Loucy (cell line): ENCODE data around the gene PDPR.
"Not testable (repeated sequence)": the region's sequence is repeated elsewhere in the genome, so short reads cannot be mapped to it uniquely, and the experiment has no call there.

Experiments
- H2AFZ ChIP-seq: fragments of 200-600 bp; sonication (generic); 2 replicates; pipeline ENCODE4 v1.6.0; 2016; ENCODE audit warnings: antibody characterized with exemption, mild to moderate bottlenecking, low read length, moderate library complexity
- H3F3A ChIP-seq: fragments of 200-600 bp; 2 replicates; pipeline ENCODE4 v1.6.0; 2016; ENCODE audit warnings: antibody characterized with exemption, low read depth, mild to moderate bottlenecking
- H3K27me3 ChIP-seq: fragments of 200-600 bp; sonication (generic); 2 replicates; pipeline ENCODE4 v1.6.1; 2014; ENCODE audit warnings: low read length, mild to moderate bottlenecking; ENCODE audit not compliant: insufficient read depth, poor library complexity, severe bottlenecking
- H3K36me3 ChIP-seq: fragments of 200-600 bp; sonication (generic); 2 replicates; pipeline ENCODE4 v1.6.1; 2016; ENCODE audit warnings: low read length; ENCODE audit not compliant: insufficient read depth
- H3K4me1 ChIP-seq: fragments of 200-600 bp; sonication (generic); 2 replicates; pipeline ENCODE4 v1.5.1; 2014; ENCODE audit warnings: low read length, mild to moderate bottlenecking; ENCODE audit not compliant: insufficient read depth, poor library complexity, severe bottlenecking
- H3K4me2 ChIP-seq: fragments of 200-600 bp; sonication (generic); 2 replicates; pipeline ENCODE4 v1.6.0; 2014; ENCODE audit warnings: antibody characterized with exemption, low read length, low read depth, mild to moderate bottlenecking; ENCODE audit not compliant: poor library complexity, severe bottlenecking
- H3K4me3 ChIP-seq: fragments of 200-600 bp; sonication (generic); 2 replicates; pipeline ENCODE4 v1.5.1; 2014; ENCODE audit warnings: low read length, mild to moderate bottlenecking, mixed read lengths; ENCODE audit not compliant: poor library complexity, severe bottlenecking
- H3K79me2 ChIP-seq: fragments of 200-600 bp; sonication (generic); 2 replicates; pipeline ENCODE4 v1.6.1; 2014; ENCODE audit warnings: low read length; ENCODE audit not compliant: insufficient read depth
- H3K9ac ChIP-seq: fragments of 200-600 bp; sonication (generic); 2 replicates; pipeline ENCODE4 v1.6.0; 2014; ENCODE audit warnings: mild to moderate bottlenecking, low read depth, low read length, moderate library complexity; ENCODE audit not compliant: poor library complexity, severe bottlenecking
- H3K9me2 ChIP-seq: fragments of 200-600 bp; sonication (generic); replicated peaks from 2 replicates; pipeline ENCODE4 v1.6.1; 2016; ENCODE audit warnings: low read depth, low read length, mixed read lengths
- H3K9me3 ChIP-seq: fragments of 200-600 bp; sonication (generic); 2 replicates; pipeline ENCODE4 v1.6.1; 2014; ENCODE audit warnings: mild to moderate bottlenecking, antibody characterized with exemption, low read length, low read depth; ENCODE audit not compliant: insufficient read depth
- H4K20me1 ChIP-seq: fragments of 200-600 bp; sonication (generic); 2 replicates; pipeline ENCODE4 v1.6.0; 2014; ENCODE audit warnings: antibody characterized with exemption, low read length, mild to moderate bottlenecking; ENCODE audit not compliant: insufficient read depth, poor library complexity, severe bottlenecking

Gene PDPR

DNA sequence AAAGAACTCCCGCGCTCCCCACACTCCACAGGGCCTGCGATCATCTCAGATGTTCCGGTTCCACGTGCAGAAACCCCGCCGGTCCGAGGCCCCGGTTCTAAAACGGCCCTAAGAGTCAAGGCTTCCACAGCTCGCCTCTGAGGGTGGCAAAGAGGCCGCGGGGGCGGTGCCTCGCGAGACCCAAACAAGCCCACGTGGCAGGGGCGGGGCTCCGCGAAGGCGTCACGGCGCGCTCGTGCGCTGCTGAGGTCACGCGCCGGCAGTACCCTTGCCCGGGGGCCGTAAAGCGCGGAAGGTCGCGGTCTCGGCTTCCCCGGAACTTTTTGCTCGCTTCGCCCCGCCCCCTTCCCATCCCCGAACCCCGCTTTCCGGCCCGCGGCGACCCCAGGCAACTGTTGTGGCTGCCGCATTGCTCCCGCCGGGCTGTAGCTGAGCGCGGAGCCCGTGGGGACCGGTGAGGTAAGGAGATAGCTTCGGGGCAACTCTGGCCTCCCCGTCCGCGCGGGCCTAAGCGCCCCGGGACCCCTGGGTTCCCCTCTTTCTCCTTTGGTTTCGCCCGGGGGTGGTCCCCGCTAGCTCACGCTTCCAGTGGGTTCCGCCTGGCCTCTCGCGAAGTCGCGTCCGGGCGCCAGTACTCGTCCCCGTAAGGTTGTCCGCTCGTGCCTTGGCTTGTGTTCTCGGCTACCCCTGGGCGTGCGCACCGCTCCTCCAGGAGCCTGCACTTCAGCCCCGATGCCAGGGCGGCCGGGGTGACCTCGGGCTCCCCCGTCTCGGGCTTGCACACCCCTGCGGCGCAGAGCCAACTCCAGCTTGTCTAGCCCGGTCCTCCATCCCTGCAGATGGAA is at the start of gene PDPR:
Gene PDPR (plus strand): TSS at position 351 of the 845 bp plus-strand sequence. CDS start 6,161 bp downstream, outside the sequence.
- H2AFZ ChIP-seq, result peak within 1 kb of the TSS; percentile 49; the same call in 1 of the 2 replicates
- not testable (repeated sequence) for H3K27me3 ChIP-seq, H3K36me3 ChIP-seq, H3K9me3 ChIP-seq, H3K4me1 ChIP-seq, H3F3A ChIP-seq, H4K20me1 ChIP-seq, H3K9me2 ChIP-seq
- H3K4me2 ChIP-seq, result peak within 1 kb of the TSS; percentile 58
- H3K4me3 ChIP-seq, result peak within 1 kb of the TSS; percentile 79
- H3K79me2 ChIP-seq, result peaks cover 23% of the 10 kb centered on the region
- peak within 1 kb of the TSS; percentile 77 for H3K9ac ChIP-seq

GRCh38 chr16:70064841-70065370 is 49.2 kb upstream of the PDPR start:
- peak overlapping the region; percentile 64; the same call in 1 of the 2 replicates for H2AFZ ChIP-seq
- H4K20me1 ChIP-seq, H3K4me1 ChIP-seq: not testable (repeated sequence)

GRCh38 chr16:70065376-70065745 is 48.8 kb upstream of the PDPR start:
- not testable (repeated sequence) for H3K27me3 ChIP-seq, H3F3A ChIP-seq, H3K4me1 ChIP-seq, H3K9me2 ChIP-seq, H4K20me1 ChIP-seq, H3K36me3 ChIP-seq, H3K9me3 ChIP-seq
- H3K4me3 ChIP-seq, result peak overlapping the region; percentile 87
- H3K4me2 ChIP-seq, result peak overlapping the region; percentile 99
- H3K79me2 ChIP-seq, result peaks cover 15% of the 10 kb centered on the region
- peak overlapping the region; percentile 89 for H2AFZ ChIP-seq
- peak overlapping the region; percentile 73 for H3K9ac ChIP-seq

More at GRCh38 chr16:70064841-70065370, 49.2 kb upstream of the PDPR start:
- H3K9me3 ChIP-seq, H3F3A ChIP-seq, H3K27me3 ChIP-seq, H3K9me2 ChIP-seq, H3K36me3 ChIP-seq: not testable (repeated sequence)
- Histone ChIP-seq H3K79me2 (peaks cover 15% of the 10 kb centered on the region), H3K4me3 (peak overlapping the region; percentile 87), H3K4me2 (peak overlapping the region; percentile 99), H3K9ac (peak overlapping the region; percentile 73)

DNA sequence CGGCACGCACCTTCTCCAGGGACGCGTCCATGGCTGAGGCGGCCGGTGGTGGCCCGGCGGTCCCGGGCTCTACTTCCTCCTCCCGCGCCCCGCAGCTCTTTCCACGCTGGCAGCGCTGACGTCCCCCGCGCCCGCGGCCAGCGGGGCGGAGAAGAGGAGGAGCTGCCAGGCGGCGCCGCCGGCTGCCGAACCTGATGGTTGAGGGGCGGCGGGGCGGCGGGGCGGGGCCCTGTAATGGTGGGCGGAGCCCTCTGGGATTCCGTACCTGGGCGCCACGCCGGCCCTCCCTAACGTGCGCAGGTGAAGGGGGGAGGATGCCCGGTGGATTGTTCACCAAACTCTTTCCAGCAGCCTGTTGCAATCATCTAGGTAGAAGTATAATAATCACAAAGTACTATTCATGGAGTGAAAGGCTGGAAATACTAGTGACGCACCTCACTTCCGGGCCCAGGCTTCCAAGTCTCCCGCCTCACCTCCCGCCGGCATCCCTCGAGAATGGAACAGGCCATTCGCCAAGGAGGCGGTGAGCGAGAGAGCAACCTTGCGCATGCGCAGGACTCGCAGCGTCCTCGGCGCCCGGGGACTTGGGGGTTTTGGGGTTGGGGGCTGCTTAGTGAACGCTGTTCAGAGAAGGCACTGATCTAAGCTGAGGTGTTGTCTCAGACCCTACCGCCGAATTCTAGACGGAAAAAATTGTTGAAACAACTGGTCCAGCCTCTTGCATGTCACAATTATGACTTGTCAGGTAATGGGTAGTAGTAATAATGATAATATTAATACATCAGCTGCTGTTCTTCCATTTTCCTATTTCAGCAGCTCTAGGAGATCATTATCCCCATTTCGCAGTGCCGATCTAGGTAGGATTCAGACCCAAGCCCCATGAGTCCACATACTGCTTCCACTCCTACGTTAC is 48.1 kb upstream of the PDPR start:
- H3F3A ChIP-seq, H3K9me2 ChIP-seq, H3K27me3 ChIP-seq, H4K20me1 ChIP-seq, H3K36me3 ChIP-seq, H3K4me1 ChIP-seq, H3K9me3 ChIP-seq: not testable (repeated sequence)
- peaks cover 15% of the 10 kb centered on the region for H3K79me2 ChIP-seq
- H3K9ac ChIP-seq, result peak overlapping the region; percentile 73
- H3K4me2 ChIP-seq, result peak overlapping the region; percentile 59
- peak overlapping the region; percentile 87 for H3K4me3 ChIP-seq
- peak overlapping the region; percentile 89 for H2AFZ ChIP-seq

DNA sequence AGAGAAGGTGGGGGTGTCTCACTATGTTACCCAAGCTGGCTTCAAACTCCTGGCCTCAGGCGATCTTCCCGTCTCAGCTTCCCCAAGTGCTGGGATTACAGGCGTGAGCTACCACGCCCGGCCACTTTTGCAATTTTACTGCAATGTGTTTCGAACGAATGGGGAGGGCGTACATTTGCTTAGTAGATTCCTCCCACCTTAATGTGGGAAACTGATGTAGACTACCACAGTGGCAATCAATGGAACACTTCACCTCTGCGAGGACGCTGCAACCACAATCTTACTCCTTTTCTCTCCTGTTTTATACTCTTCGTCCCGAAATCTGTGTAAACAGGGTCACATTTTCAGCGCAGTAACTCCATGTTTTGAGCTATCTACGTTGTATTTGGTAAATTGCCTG is 47.4 kb upstream of the PDPR start:
- H2AFZ ChIP-seq, H3K36me3 ChIP-seq, H4K20me1 ChIP-seq, H3F3A ChIP-seq, H3K9me3 ChIP-seq, H3K9me2 ChIP-seq, H3K4me1 ChIP-seq, H3K27me3 ChIP-seq, H3K9ac ChIP-seq, H3K4me3 ChIP-seq: not testable (repeated sequence)
- peak overlapping the region; percentile 59 for H3K4me2 ChIP-seq
- H3K79me2 ChIP-seq, result peaks cover 15% of the 10 kb centered on the region

- not testable (repeated sequence) for H3K9me3 ChIP-seq
These were observed 35.1 kb upstream of the PDPR start for GRCh38 chr16:70079081-70079480.

DNA sequence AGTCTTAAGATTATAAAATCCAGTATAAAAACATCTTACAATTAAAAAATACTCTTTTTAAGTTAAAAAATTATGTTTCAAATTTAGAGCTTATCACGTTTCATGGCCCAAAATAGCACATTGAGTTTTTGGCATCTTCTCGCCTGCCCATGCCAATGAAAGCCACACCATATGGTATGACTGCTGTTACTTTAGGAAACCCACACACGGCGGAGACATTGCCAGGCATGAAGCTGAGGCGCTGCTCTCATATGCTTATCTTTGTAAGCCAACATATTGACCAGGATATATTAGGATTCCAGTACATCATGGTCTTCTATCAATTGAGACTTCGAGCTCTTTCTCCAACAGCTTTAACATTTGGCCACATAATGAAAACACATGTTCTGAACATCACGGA is 32.9 kb upstream of the PDPR start:
- H3K9me2 ChIP-seq, H3F3A ChIP-seq, H3K4me3 ChIP-seq, H3K9me3 ChIP-seq, H3K4me1 ChIP-seq, H3K9ac ChIP-seq, H2AFZ ChIP-seq, H3K27me3 ChIP-seq, H3K79me2 ChIP-seq, H3K4me2 ChIP-seq, H3K36me3 ChIP-seq, H4K20me1 ChIP-seq: not testable (repeated sequence)

More at GRCh38 chr16:70079081-70079480, 35.1 kb upstream of the PDPR start:
- H3F3A ChIP-seq, H3K9ac ChIP-seq, H3K36me3 ChIP-seq, H3K9me2 ChIP-seq, H3K27me3 ChIP-seq, H3K79me2 ChIP-seq, H3K4me3 ChIP-seq, H3K4me2 ChIP-seq, H4K20me1 ChIP-seq, H3K4me1 ChIP-seq, H2AFZ ChIP-seq: not testable (repeated sequence)
